ENCODE measurements around the gene CUL2.

DNA sequence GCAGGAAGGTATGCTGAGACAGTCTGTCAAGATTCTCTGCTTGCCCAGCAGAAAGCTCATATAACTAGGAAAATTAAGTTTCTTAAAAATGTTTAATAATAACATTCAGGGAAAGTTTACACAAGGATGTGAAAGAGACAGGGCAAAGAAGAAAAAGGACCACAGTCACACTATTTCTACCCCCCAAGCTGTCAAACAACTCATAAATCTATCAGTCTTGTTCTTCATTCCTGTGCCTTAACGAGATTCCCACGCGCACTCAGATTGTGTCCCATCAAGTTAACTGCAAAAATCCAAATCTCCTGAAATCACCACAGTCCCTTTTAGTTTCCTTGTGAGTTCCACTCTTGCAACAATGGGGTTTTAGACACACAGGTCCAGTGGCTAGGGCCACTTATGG, 14.9 kb downstream of the CUL2 start:
- no peak for TF ChIP-seq CTCF (conservative IDR thresholded peaks at IDR 0.05; ENCODE audit: low read depth, low read length)
- no peak for TF ChIP-seq POLR2A (IDR thresholded peaks at IDR 0.05; ENCODE audit: low read depth, low read length)
- no peak for TF ChIP-seq BHLHE40 (IDR thresholded peaks at IDR 0.05; ENCODE audit: low read depth, low read length)

Measured in IMR-90 (cell line).